DND-41 (cell line): ENCODE results near the gene STRADB.

ENCODE experiments used
- CTCF ChIP-seq: IDR thresholded peaks from 2 replicates; pipeline ENCODE4 v1.5.1; 2012; ENCODE audit warnings: borderline replicate concordance, low read length, moderate library complexity, mild to moderate bottlenecking; ENCODE audit not compliant: poor library complexity, severe bottlenecking; ENCODE audit errors: extremely low read depth
- EZH2 ChIP-seq: IDR thresholded peaks from 3 replicates; pipeline ENCODE4 v1.6.1; 2012; ENCODE audit warnings: borderline replicate concordance, low read depth, mild to moderate bottlenecking, moderate library complexity, low read length, inconsistent platforms; ENCODE audit not compliant: severe bottlenecking

DNA sequence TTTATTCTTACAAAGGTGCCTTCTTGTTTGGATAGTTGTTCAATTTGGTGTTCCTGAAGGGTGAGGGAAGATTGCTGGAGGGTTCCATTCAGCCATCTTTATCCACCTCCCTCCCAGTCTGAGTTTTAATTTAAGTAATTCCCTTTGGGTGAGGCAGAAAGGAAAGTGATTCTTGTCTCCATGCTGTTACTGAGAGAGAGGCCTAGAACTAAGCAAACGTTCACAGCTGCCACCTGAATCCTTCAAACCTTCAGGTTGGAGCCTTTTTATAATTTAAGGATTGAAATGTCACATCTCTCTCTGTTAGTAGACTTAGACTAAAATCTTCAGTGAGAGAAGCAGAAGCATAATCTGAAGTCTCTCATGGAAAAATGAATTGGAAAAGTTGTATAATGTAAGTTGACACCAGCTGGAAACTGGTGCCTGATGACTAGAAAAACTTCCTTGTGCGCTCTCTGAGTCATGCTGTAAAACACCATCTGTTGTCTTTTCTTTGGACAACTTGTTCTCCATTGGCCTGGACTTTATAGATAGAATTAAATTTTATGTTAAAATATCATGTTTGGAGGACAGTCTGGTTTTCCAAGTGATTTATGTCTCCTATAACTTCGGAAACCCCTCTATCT is 14.6 kb downstream of the STRADB start:
- no peak for TF ChIP-seq CTCF
- no peak for TF ChIP-seq EZH2
